ENCODE data around the gene SP4.

SP4 gene

DNA sequence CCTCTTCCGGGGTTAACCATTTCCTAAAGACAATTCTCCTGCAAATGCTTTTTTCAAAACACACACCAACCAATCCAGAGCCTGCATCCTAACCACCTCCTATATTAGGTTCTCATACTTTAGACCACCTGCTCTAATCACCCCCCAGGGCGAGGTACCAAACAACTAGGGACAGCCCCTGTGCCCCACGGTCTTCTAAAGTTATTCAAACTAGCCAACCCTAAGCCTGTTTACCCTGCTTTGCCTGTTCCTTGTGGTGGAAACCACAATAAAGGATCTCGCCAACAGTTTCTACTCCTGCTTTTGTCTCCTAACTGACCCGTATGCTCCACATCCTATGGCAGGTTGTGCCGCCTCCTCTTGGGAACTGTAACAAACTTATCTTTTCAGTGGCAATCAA is 21.1 kb downstream of the SP4 start:
- DNase-seq: no peak

DNA sequence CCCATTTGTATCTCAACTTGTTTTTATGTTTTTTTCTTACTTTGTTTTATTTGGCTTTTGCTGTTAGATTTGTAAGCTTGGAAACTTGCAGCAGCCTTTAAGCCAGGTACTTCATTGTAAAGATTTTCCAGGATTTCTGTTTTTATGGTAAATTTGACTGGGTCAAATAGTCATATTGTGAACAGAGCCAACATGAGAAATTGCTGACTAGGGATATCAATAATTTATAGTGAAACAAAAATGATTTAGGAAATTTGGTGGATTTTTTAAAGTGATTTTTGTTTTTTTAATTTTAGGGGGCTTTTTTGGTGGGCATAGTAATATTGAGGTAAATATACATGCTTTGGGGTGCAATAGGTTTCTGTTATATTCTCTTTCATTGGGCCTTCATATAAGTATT is 22.2 kb downstream of the SP4 start:
- no peak for DNase-seq

DNA sequence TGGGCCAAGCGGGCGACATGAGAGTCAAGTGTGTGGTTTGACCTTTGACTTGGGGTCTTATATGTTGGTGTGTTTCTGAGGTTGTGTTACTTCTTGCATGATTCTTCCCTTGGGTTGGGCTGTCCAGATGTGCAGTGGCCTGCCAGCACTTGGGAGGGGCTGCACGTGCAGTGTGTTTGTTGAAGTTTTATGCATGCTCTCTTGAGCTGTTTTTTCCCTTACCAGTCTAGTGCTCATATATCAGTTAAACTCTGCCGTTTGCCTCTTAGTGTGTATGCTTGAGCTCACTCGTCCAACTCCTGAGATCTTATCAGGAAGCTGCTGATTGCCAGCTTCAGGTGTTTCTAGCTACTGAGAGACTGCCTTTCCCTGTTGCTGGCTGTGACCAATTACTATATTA is 23.1 kb downstream of the SP4 start:
- DNase-seq: no peak

DNA sequence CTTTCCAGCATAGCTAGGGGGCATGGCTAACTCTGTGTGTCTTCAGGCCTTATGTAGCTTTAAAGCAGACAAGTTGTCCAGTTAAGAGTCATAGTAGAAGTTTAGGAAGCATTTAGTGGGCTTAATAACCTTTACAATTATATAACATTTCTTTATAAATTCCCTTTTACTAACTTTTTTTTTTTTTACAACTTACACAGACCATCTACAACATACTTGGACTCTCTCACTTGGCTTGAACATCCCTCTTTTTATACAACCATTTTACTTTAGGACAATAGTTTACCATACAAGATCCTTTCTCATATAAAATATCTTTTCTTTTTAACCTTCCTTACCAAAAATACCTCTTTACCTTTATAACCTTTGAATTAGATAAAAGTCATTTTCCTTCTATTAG is 26.3 kb downstream of the SP4 start:
- DNase-seq: no peak

DNA sequence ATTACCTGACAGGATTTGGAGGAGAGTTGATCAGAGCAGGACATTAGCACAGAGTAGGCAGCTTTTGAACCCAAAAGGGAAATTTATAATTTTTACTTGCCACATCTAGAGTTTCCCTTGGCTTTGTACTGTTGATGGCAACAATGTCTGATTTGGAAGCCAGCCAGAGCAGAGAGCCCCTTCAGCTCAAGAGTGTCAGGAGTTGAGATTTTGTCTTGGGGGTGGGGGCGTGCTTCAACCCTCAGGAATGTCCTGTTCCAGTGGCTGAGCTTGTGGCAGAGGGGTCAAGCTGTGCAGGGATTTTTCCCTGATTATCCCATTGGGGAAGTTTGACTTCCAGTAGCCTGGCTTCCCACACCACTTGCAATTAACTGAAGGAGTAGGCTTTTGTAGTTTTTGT is 27.0 kb downstream of the SP4 start:
- no peak for DNase-seq

DNA sequence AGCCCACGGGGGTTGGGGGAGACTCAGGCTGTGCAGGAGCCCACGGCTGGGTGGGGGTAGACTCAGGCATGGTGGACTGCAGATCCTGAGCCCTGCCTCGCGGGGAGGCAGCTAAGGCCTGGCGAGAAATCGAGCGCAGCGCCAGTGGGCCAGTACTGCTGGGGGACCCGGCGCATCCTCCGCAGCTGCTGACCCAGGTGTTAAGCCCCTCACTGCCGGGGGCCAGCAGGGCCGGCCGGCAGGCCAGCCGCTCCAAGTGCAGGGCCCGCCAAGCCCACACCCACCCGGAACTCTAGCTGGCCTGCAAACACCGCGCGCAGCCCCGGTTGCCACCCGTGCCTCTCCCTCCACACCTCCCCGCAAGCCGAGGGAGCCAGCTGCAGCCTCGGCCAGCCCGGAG is 33.4 kb downstream of the SP4 start:
- DNase-seq: no peak

DNA sequence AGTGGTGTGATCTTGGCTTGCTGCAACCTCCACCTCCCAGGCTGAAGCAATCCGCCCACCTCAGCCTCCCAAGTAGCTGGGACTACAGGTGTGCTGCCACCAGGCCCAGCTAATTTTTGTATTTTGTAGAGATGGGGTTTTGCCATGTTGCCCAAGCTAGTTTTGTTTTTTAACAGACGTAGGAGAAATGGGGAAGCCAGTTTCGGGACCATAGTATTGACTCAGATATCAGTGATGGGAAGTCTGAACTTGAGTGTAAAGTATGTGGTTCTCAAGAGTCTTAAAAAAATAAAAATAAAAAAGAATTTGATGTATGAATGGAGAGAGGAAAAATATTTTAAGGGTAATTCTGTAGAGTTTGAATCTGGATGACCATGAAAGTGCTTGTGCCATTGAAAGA is 34.2 kb downstream of the SP4 start:
- no peak for DNase-seq

DNA sequence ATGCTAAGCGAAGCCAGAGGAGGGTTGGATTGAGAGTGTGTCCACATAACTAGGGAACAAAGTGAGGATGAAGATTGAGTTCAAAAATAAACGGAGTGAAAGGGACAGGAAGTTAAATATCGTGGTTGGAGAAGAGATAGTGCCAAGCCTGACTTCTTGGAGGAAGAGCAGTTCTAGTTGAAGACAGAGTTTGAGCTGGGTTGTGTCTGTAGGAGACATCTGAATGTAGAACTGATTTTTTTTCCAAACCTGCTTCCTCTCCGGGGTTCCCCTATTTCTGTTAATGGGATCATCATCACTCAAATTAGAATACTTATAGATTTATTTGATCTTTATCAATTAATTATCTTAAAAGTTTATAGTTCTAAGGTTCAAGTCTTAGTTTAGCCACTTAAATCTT is 35.6 kb downstream of the SP4 start:
- no peak for DNase-seq

DNA sequence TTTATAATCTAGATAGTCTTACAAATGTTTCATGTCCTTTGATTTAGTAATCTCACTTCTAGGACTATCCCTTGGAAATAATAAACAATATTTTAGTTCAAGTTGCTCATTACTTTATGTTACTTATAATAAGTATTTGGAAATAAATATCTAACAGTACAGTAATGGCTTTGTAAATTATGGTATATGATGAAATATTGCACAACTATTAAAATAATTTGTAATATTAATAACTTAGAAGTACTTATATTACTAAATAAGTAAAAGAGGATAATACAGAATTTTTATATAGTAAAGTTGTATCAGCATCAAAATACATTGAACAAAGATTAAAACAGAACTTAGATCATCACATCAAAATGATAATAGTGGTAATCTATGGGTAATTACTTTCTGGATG is 41.1 kb downstream of the SP4 start:
- DNase-seq: no peak

DNA sequence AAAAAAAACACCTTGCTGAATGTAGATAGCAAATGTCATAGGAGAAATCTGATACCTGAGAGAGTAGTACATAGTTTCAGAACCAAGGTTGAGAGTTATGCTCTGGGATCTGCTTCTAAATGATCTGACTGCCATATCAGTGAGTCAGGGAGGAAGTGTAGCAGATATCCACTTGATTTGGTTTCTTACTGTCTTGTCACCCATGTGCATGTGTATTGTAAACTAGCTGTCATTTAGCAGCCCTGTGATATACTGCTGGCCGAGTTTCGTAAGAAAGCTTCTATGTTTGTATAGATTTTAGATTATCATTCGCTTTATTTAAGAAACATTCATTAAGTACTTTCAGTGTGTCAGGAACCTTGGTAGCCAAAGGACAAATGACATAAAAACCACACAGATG is 42.0 kb downstream of the SP4 start:
- DNase-seq: no peak

DNA sequence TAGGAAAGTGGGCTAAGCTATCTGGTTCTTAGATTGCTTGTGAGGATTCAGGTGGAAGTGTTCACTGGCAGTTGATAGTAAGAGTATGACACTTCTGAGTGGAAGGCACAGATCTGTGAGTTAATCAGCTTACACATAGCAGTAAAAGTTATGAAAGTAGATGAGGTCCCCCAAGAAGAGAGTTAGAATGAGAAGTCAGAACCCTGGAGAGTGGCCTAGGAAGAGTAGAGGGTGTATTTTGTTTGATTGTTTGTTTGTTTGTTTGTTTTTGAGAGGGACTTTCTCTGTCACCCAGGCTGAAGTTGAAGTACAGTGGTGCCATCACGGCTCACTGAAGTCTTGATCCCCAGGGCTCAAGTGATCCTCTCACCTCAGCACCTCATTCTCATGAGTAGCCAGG is 44.1 kb downstream of the SP4 start:
- no peak for DNase-seq

DNA sequence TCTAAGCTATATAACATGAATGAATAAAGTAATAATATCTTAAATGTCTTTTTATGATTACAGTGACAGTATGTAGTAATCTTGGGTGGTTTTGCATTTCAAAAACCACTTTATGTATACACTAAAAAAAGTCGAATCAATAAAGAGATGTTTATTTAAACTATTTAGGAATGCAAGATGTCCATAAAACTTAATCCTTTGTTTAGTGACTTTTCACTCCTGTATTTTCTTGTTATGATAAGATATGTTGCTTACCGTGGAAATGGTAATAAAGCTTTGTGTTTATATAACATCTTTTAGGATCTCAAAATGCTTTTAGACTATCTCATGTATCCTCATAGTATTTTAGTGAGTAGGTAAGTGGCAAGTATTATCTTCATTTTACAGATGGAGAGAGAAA is 48.5 kb downstream of the SP4 start:
- DNase-seq: no peak

DNA sequence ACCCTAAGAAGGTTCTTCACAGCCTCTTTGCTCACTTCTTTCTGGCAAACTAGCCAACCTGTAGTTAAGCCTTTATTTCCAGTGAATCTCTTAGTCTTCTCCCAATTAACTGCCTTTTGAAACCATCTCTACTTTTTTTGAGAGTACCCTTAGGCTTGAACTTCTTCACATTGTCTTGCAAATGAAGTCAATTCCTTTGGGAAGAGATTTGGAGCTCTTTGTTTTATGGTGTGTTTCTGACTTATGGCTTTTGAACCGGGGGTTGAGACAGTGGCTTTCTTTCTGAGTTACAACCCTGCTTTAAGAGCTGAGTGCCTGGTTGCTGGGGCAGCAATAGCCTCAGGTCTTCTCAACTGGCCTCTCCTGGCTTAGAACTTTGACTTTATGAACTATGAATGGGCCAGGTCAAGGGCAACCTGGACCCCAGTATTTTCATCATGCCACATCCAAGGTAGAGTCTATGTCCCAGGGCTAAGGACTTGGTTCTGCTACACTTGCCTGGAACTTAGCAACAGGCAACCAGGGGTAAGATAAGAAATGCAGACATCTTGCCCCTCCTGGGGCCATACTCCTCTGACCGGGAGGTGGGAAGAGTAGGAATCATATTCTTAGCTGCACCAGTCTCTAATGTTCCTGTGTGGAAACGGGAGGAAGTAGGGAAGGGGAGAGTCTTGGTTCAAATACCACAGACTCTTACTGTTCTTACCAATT is 53.0 kb downstream of the SP4 start:
- no peak for DNase-seq

DNA sequence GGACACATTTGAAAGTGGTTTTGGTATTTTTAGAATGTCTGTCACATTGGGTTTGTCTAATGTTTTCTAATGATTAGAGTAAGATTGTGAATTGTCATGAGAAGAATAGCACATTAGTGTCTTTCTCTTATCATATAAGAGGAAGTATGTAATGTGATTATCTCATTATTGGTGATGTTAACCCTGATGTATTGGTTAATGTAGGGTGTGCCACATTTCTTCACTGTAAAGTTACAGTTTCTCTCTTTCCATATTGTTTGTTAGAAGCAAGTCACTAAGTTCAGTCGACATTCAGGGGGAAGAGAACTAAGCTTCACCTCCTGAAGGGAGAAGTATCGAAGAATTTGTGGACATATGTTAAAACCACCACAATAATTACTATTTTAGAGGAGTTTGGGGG is 58.6 kb downstream of the SP4 start:
- DNase-seq: no peak

DNA sequence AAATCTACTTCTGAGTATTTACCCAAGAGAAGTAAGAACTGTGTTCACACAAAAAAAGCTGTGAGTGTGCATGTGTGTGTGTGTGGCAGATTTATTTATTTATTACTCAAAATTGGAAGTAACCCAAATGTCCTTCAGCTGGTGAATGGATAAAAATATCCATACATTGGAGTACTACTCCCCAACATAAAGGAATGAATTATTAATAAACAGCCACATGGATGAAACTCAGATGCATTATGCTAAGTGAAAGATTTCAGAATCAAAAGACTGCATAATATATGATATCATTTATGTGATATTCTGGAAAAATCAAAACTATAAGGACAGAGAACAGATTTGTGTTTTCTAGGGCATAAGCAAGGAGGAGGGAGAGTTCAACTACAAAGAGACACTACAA is 67.8 kb downstream of the SP4 start:
- DNase-seq: no peak

DNA sequence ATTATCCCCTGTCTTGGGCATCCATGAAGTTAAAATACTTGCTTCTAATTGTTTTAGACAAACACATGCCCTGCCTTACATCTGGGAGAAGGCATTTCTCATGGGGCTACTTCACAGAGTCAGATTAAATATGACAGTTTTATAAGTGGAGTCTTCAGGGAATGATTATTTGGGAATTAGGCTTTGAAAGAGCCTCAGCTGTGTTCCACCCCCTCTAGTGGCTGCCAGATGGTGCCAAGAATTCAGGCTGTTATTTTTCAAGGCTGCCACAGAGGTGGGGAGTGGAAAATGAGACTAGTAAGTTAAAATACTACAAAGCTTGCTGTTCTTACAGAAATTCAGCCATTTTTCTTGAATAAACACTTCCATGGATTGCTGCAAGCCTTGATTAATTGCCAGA is 69.2 kb downstream of the SP4 start:
- no peak for DNase-seq

DNA sequence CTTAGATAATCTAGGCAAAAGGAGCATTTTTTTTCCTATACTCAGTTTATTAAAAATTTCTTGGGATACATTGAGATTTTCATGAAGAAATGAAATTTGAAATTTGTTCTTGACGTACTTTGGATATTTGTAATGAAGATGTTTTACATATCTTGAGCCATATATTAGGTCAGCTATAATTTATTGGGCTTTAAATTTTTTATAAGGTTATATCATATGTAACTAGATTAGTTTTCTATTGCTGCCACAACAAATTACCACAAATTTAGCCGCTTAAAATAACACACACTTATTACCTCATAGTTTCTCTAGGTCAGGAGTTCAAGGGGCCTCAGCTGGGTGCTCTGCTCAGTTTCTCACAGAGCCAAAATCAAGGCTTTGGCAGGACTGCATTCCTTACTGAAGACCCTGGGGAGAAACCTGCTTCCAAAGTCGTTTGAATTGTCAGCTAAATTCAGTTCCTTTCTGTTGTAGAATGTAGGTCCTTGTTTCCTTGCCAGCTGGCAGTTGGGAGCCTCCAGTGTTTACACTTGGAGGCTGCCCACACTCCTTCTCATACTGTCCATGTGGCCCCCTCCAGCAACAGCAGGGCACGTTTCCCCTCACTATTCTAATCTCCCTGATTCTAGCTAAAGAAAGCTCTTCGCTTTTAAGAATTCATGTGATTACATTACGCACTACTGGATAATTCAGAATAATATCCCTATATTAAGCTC is 72.4 kb downstream of the SP4 start:
- DNase-seq: no peak

DNA sequence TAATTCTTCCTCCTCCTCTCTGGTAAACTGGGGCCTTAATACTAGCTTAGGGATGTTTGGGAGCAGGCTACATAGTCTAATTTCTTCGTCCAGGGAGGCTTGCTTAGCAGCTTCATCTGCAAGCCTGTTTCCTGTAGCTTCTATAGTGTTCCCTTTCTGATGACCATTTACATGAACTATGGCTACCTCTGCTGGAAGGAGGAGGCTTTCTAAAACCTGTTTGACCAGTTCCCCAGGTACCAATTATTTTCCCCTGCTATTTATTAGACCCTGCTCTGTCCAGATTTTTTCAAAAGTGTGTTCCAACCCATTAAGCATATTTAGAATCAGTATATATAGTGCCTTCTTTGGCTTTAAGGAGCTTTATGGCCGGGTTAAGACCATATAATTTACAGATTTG is 76.1 kb downstream of the SP4 start:
- DNase-seq: peak; percentile 29

DNA sequence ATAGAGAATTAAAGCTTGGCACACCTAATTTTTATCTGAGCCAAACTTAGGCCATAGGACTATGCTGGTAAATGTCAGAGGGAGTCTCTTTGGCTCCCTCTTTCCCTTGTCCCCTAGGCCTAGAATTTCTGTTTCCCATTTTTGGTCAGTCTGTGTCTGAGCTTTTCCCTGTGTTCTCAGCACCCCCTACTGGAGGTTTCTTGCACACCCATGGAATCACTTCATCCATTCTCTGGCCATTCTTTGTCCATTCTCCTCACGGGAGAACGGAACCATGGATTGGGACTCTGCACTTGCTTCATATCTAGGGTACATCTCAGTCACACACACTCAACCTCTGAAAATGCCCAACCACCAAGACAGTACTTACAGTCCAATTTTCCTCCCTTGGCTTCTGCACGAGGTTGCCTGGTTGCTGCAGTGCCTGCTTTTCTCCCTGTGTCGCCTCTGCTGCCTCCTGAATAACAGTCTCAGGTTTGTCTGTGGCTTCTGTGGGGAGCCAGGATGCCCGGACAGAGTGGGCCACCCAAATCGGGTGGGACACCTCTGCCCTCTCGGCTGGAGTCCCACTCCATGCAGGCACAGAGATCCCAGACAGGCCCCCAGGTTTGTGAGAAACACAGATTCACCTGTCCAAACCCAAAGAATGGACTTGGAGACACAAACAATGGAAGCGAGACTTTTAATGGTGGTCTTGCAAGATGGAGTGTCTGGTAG is 79.9 kb downstream of the SP4 start:
- DNase-seq: no peak

DNA sequence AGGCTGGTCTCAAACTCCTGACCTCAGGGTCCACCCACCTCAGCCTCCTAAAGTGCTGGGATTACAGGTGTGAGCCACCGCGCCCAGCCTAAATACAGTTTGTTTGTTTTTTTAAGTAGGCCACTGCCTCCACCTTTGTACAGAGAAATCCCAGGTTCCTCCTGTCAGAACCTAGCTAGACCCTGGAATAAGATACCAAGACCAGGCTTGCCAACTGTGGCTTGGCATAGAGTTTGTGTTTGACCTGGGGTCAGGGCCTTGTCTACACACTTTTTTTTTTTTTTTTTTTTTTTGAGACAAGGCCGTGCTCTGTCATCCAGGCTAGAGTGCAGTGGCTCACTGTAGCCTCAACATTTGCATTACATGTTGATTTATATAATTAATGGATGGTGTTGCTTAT is 80.7 kb downstream of the SP4 start:
- DNase-seq: no peak

DNA sequence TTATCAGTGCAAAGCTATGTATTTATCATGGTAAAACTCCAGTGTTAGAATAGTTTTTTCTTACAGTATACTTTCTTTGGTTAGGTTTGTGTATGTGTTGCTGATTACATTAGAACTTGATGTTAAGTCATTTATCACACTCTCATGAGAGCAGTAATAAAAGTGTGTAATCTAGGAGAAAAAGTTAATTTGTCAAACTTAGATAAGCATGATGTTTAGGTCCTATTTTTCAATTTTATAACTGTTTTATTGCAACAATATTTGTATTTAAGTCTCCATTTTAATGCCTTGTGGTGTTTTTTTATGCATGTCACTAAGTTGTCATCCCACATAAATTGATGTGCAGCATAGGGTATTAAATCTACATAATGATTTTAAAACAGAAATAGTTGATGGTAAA is 86.2 kb downstream of the SP4 start:
- no peak for DNase-seq

DNA sequence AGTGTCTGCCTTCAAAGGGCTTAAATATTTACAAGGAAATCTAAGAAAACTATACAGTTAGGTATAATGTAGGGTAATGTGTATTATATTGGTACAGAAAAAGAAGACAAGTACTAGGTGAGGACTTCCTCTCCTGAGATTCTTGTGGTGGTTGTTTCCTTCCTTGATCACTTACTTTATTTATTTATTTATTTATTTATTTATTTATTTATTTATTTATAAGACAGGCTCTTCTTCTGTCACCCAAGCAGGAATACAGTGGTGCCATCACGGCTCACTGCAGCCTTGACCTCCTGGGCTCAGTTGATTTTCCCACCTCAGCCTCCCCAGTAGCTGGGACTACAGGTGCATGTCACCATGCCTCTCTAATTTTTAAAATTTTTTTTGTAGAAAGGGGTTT is 96.8 kb downstream of the SP4 start:
- DNase-seq: no peak

DNA sequence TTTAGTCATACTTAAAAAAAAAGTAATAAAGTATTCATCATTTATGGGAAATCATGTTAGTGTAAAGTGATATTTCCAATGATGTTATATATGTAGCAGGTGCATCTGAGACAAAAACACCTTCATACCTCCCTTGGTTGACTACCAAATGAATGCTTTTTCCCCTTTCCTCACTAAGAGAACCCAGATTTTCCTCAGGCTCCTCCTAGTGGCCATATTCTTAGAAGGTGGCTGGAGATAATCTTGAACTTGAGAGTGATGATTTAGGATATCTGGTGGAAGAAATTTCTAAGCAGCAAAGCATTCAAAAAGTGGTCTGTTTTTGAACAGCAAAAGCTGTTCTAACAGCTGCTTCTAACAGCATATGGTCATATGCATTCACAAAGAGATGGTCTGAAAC is 98.1 kb downstream of the SP4 start:
- DNase-seq: no peak

DNA sequence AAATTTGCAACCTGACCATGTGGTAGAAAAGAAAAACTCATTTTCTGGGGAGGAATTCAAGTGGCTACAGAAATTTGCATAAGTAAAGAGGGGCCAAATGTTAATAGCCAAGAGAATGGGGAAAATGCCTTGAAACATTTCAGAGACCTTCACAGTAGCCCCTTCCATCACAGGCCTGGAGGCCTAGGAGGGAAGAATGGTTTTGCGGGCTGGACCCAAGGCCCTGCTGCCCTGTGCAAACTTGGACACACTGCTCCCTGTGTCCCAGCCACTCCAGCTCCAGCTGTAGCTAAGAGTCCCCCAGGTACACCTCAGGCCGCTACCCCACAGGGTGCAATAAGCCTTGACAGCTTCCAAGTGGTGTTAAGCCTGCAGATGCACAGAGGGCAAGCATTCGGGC is 98.6 kb downstream of the SP4 start:
- no peak for DNase-seq

Measured in DMS79 treated with DMSO at 0.1 percent for 48 hours (cell line).